Thymus (tissue), 11 donors: Measurements from ENCODE around the gene FITM1. TPM values are rescaled to one million over a fixed set of nuclear protein-coding genes. Genes with fewer than 3 reads are reported as not detected.

Experiments
- DNase-seq, 9 donors: peaks; one replicate each; pipeline ENCODE4 v3.0.0-alpha.2; 2013; ENCODE audit warnings: low spot score in 9 of 9, low read depth in 6 of 9, missing footprints in 1 of 9
- H3K27ac ChIP-seq, 2 donors: one replicate each; pipeline ENCODE4 v1.5.1; 2013; ENCODE audit warnings: control low read depth in 1 of 2, low read depth in 1 of 2, low read length in 1 of 2, mild to moderate bottlenecking in 1 of 2, moderate library complexity in 1 of 2
- H3K27me3 ChIP-seq, 2 donors: one replicate each; pipeline ENCODE4 v1.5.1; 2013; ENCODE audit warnings: low read length in 1 of 2; ENCODE audit not compliant: control insufficient read depth in 2 of 2, insufficient read depth in 1 of 2
- H3K36me3 ChIP-seq, 2 donors: one replicate each; pipeline ENCODE4 v1.5.1; 2013; ENCODE audit warnings: low read length in 1 of 2, mild to moderate bottlenecking in 1 of 2, moderate library complexity in 1 of 2; ENCODE audit not compliant: control insufficient read depth in 2 of 2, insufficient read depth in 2 of 2
- H3K4me1 ChIP-seq, 2 donors: one replicate each; pipeline ENCODE4 v1.5.1; 2013; ENCODE audit warnings: low read length in 2 of 2; ENCODE audit not compliant: control insufficient read depth in 2 of 2, insufficient read depth in 2 of 2
- H3K4me3 ChIP-seq, 2 donors: one replicate each; pipeline ENCODE4 v1.5.1; 2013; ENCODE audit warnings: low read length in 2 of 2, control low read depth in 1 of 2, mild to moderate bottlenecking in 1 of 2
- H3K9me3 ChIP-seq, 2 donors: one replicate each; pipeline ENCODE4 v1.5.1; 2013; ENCODE audit warnings: low read length in 1 of 2, mild to moderate bottlenecking in 1 of 2; ENCODE audit not compliant: control insufficient read depth in 2 of 2, insufficient read depth in 1 of 2
- WGBS: extraction: QIAGEN DNeasy Blood & Tissue Kit; methylation state at CpG from one replicate; pipeline ENCODE4 v1.1.7; 2013; 5-methylcytosine and 5-hydroxymethylcytosine counted together
- polyA plus RNA-seq: library from polyadenylated mRNA; stranded (reverse); fragments of 200-250 nt; gene quantifications from one replicate; pipeline ENCODE4 v1.2.3, GENCODE V29; 2013
- total RNA-seq: library from RNA; stranded (reverse); fragments of 120-200 nt; gene quantifications from one replicate; pipeline ENCODE4 v1.2.4, GENCODE V29; 2013
- donor health status: healthy.

Gene FITM1
- total and polyA plus RNA-seq, 2 donors = 0.80 to 3.5 TPM

- 96% methylated on average over 1 of the region's 1 CpG for WGBS
- DNase-seq = no peak
- H3K27me3 ChIP-seq = peaks cover 0 to 16% of the 10 kb centered on the region in 2 donors
- no peaks in the 10 kb centered on the region for H3K36me3 ChIP-seq
- no peak overlapping the region for H3K27ac ChIP-seq
- H3K4me3 ChIP-seq = no peak overlapping the region
- peaks cover 3 to 6% of the 10 kb centered on the region in 2 donors for H3K4me1 ChIP-seq
- H3K9me3 ChIP-seq = no peaks in the 10 kb centered on the region
Measured at GRCh38 chr14:24087004-24087403, 43.5 kb upstream of the FITM1 start.

GRCh38 chr14:24088095-24088494 is 42.4 kb upstream of the FITM1 start:
- H3K27me3 ChIP-seq = peaks cover 0 to 6% of the 10 kb centered on the region in 2 donors
- no peak overlapping the region for H3K4me3 ChIP-seq
- DNase-seq = no peak
- no peak overlapping the region for H3K27ac ChIP-seq
- H3K36me3 ChIP-seq = no peaks in the 10 kb centered on the region
- 100% methylated on average over 2 of the region's 2 CpGs for WGBS
- H3K9me3 ChIP-seq = no peaks in the 10 kb centered on the region
- H3K4me1 ChIP-seq = peaks cover 3 to 6% of the 10 kb centered on the region in 2 donors

DNA sequence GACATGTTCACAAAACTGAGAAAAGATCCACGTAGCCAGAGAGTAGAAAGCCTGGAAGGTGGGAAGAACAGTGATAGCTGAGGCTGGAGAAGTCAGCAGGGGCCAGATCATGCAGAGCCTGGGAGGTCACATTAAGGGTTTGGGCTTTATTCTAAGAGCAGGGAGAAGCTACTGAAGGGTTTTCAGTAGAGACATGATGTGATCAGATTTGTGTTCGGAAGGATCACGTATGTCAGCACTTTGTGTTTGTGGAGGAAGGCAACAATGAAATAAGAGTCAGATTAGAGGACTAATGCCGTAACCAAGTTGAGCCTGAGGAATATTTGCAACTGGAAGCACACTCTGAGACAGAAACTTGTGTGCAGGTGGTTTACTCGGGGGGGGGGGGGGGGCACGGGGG is 40.6 kb upstream of the FITM1 start:
- H3K36me3 ChIP-seq = no peaks in the 10 kb centered on the region
- no peak overlapping the region for H3K27ac ChIP-seq
- peaks cover 11 to 20% of the 10 kb centered on the region in 2 donors for H3K4me1 ChIP-seq
- no peak for DNase-seq
- WGBS = 84% methylated on average over 6 of the region's 6 CpGs
- no peaks in the 10 kb centered on the region for H3K9me3 ChIP-seq
- no peaks in the 10 kb centered on the region for H3K27me3 ChIP-seq
- no peak overlapping the region for H3K4me3 ChIP-seq

- no peaks in the 10 kb centered on the region for H3K27me3 ChIP-seq
- DNase-seq = no peak
- H3K4me3 ChIP-seq = no peak overlapping the region
- H3K27ac ChIP-seq = no peak overlapping the region
- no peaks in the 10 kb centered on the region for H3K36me3 ChIP-seq
- peaks cover 13 to 28% of the 10 kb centered on the region in 2 donors for H3K4me1 ChIP-seq
- H3K9me3 ChIP-seq = no peaks in the 10 kb centered on the region
Measured at GRCh38 chr14:24092110-24092504, 38.4 kb upstream of the FITM1 start.

- H3K4me3 ChIP-seq = no peak overlapping the region
- H3K27ac ChIP-seq = no peak overlapping the region
- H3K36me3 ChIP-seq = no peaks in the 10 kb centered on the region
- no peak for DNase-seq
- H3K27me3 ChIP-seq = no peaks in the 10 kb centered on the region
- H3K9me3 ChIP-seq = no peaks in the 10 kb centered on the region
- peaks cover 13 to 28% of the 10 kb centered on the region in 2 donors for H3K4me1 ChIP-seq
- 84% methylated on average over 4 of the region's 4 CpGs for WGBS
Measured at GRCh38 chr14:24092505-24093206, 37.8 kb upstream of the FITM1 start.

- H3K4me1 ChIP-seq = peaks cover 13 to 28% of the 10 kb centered on the region in 2 donors
- DNase-seq = no peak
- peak overlapping the region; percentile 27 to 34 for H3K27ac ChIP-seq
Measured at GRCh38 chr14:24093207-24093900, 37.1 kb upstream of the FITM1 start.

GRCh38 chr14:24093901-24094840 is 36.3 kb upstream of the FITM1 start, which contains the start of gene PCK2:
Gene PCK2, plus strand, starts transcription at chr14:24094311. Its CDS starts 95 bp downstream, at chr14:24094406.
- peak in 6 of 9 donors; percentile 23 to 75 (median 44) for DNase-seq
- under 1% methylated on average over 68 of the region's 68 CpGs for WGBS
- peak within 1 kb of the TSS; percentile 66 to 97 for H3K27ac ChIP-seq
- no peaks in the 10 kb centered on the region for H3K9me3 ChIP-seq
- H3K36me3 ChIP-seq = peaks cover 9 to 11% of the 10 kb centered on the region in 2 donors
- peak within 1 kb of the TSS; percentile 54 to 90 for H3K4me3 ChIP-seq
- peaks cover 13 to 28% of the 10 kb centered on the region in 2 donors for H3K4me1 ChIP-seq
- H3K27me3 ChIP-seq = no peaks in the 10 kb centered on the region

More at GRCh38 chr14:24093207-24093900, 37.1 kb upstream of the FITM1 start:
- Histone ChIP-seq H3K4me3 (peak overlapping the region; percentile 54 to 90), H3K36me3 (peaks cover under 1 to 4% of the 10 kb centered on the region in 2 donors), H3K9me3 (no peaks in the 10 kb centered on the region), H3K27me3 (no peaks in the 10 kb centered on the region)
- WGBS = 85% methylated on average over 19 of the region's 19 CpGs

GRCh38 chr14:24094841-24095270 is 35.6 kb upstream of the FITM1 start:
- H3K27ac ChIP-seq = peak overlapping the region; percentile 66 to 97
- no peaks in the 10 kb centered on the region for H3K27me3 ChIP-seq
- no peaks in the 10 kb centered on the region for H3K9me3 ChIP-seq
- 10% methylated on average over 14 of the region's 14 CpGs for WGBS
- peaks cover 9 to 11% of the 10 kb centered on the region in 2 donors for H3K36me3 ChIP-seq
- H3K4me1 ChIP-seq = peaks cover 13 to 28% of the 10 kb centered on the region in 2 donors
- peak overlapping the region; percentile 54 to 90 for H3K4me3 ChIP-seq
- DNase-seq = peak in 1 of 9 donors; percentile 16
